HAP-1 (cell line): Measurements from ENCODE around the gene BACH1.

Source experiments
- DNase-seq, 2 experiments: peaks; one replicate each; pipeline ENCODE4 v3.0.0-alpha.2; 2016 to 2020; ENCODE audit warnings: low spot score in 2 of 2
- H3K27me3 ChIP-seq: fragments of 250-450 bp; sonication (Bioruptor Pico); 2 replicates; pipeline ENCODE4 v1.5.1; 2020; ENCODE audit warnings: low read depth, mild to moderate bottlenecking, moderate library complexity
- H3K36me3 ChIP-seq: fragments of 250-450 bp; sonication (Bioruptor Pico); replicated peaks from 2 replicates; pipeline ENCODE4 v1.5.1; 2020; ENCODE audit warnings: mild to moderate bottlenecking
- H3K4me1 ChIP-seq: fragments of 250-450 bp; sonication (Bioruptor Pico); 2 replicates; pipeline ENCODE4 v1.5.1; 2020; ENCODE audit warnings: mild to moderate bottlenecking
- H3K4me3 ChIP-seq: fragments of 250-450 bp; sonication (Bioruptor Pico); 2 replicates; pipeline ENCODE4 v1.5.1; 2020; ENCODE audit warnings: mild to moderate bottlenecking, moderate library complexity
- H3K9me3 ChIP-seq: fragments of 250-450 bp; sonication (Bioruptor Pico); 2 replicates; pipeline ENCODE4 v1.5.1; 2020; ENCODE audit warnings: mild to moderate bottlenecking, moderate library complexity
- in situ Hi-C: fragments of 300-500 bp; cut with MboI; formaldehyde crosslinking; loops from 3 replicates; pipeline ENCODE4 v1.14.3; 2020; ENCODE audit warnings: low sequenced_read_pairs, inconsistent platforms, mixed read lengths

The BACH1 gene

DNA sequence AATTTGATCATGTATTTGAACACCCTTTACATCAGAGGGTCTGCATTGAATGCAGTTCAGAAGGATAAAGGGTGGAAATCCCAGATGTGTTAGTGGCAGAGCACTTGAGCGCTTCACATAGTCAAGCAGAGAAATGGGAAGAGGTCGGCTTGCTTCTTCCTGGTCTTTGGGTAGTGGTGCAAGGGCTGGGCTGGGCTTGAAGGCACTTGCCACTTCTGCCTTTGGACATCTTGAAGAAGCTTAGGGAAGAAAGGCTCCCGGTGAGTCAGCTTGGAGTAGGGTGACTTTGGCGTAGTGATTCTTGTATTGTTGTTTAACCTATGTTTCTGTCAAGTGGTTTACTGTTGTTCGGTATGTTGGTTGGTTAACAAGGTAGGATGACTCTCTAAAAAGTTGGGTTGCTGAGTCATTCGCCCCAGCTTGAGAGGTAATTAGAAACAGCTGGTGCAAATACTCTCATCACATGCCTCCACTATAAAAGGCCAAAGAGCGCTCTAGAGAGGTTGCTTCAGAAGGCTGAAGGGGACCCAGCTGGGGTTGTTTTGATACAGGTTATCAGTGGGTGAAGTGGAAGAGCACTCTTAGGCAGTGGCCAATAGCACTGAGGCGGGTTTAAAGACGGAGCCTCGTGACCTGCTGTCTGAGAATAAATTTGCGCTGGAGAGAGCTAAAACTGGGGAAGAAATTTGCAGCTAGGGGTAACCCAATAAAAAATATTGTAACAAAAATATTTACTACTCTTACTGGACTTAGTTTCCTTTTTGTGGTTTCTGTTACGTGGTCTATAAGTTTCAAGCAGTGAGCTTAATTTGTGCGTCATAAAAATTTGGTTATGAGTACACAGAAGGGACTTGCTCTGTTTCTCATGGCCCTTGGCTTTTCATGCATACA is 1.4 kb downstream of the BACH1 start:
- in situ Hi-C loops: no loop called here
- Histone ChIP-seq H3K9me3 (no peaks in the 10 kb centered on the region), H3K36me3 (no peaks in the 10 kb centered on the region), H3K4me1 (peaks cover 12% of the 10 kb centered on the region), H3K27me3 (no peaks in the 10 kb centered on the region), H3K4me3 (peak overlapping the region; percentile 62)
- peak; percentile 26 to 46 for DNase-seq

DNA sequence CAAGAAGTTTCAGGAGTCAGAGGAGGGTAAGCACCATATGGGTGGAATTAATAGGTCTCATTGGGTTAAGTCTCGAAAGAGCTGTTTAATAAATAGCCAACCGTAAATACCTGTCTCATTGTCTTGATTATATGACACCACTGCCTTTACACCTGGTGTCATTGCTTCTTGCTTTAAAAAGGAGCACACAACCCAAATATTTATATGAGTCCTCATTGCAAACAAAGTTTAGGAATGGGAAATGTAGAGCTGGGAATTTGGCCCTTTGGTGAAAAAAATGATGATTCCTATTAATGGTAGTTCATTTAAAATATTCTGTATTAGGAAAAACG is 2.1 kb downstream of the BACH1 start:
- in situ Hi-C loops: no loop called here
- no peaks in the 10 kb centered on the region for H3K27me3 ChIP-seq

DNA sequence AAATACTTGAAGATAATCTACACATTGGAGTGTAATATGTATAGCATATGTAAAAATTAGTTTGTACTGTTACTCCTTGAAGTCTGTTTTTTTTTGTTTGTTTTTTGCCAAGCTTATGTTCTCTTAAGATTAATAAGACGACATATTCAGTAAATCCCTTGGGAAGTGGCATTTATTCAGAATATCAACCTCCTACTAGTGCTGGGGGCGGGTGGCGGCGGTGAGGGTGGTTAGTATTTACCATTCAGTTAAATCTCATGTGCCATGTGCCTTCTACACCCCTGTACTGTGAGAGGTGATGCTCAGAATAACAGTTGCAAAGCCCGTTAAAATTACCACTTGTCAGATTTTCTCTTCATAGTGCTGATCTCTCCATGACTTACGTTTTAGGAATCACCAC is 3.0 kb downstream of the BACH1 start:
- H3K9me3 ChIP-seq: no peaks in the 10 kb centered on the region
- no peak overlapping the region for H3K4me3 ChIP-seq
- no peaks in the 10 kb centered on the region for H3K36me3 ChIP-seq
- H3K4me1 ChIP-seq: peaks cover 12% of the 10 kb centered on the region
- DNase-seq: no peak
- no peaks in the 10 kb centered on the region for H3K27me3 ChIP-seq
- in situ Hi-C loops: no loop called here

More for the DNA sequence above, 2.1 kb downstream of the BACH1 start:
- H3K9me3 ChIP-seq: no peaks in the 10 kb centered on the region
- H3K4me3 ChIP-seq: peak overlapping the region; percentile 62
- H3K36me3 ChIP-seq: no peaks in the 10 kb centered on the region
- peaks cover 12% of the 10 kb centered on the region for H3K4me1 ChIP-seq
- DNase-seq: no peak

DNA sequence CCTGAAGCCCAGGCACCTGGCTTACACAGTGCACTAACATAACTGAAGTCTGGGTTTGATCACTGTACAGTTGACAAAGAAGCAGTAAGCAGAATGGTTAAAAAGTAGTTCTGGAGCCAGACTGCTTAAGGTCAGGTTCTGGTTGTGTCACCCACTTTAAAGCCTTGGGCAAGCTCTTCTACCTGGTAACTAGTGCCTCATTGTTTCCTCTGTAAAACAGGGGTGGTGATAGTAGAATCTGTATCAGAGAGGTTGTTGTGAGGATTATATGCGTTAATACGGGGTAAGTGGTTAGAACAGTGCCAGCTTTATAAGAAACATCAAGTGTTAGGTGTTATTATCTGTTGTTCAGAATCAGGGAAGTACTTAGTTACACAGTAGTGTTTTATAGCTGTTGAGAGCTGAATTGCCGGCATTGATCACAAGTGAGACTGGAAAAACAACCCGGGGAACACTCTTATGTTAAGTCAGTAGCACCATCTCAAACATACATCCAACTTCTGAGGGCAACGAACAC is 3.7 kb downstream of the BACH1 start:
- H3K27me3 ChIP-seq: no peaks in the 10 kb centered on the region
- H3K4me1 ChIP-seq: peaks cover 16% of the 10 kb centered on the region
- no peaks in the 10 kb centered on the region for H3K9me3 ChIP-seq
- H3K36me3 ChIP-seq: no peaks in the 10 kb centered on the region
- in situ Hi-C loops: no loop called here
- no peak for DNase-seq
- no peak overlapping the region for H3K4me3 ChIP-seq

DNA sequence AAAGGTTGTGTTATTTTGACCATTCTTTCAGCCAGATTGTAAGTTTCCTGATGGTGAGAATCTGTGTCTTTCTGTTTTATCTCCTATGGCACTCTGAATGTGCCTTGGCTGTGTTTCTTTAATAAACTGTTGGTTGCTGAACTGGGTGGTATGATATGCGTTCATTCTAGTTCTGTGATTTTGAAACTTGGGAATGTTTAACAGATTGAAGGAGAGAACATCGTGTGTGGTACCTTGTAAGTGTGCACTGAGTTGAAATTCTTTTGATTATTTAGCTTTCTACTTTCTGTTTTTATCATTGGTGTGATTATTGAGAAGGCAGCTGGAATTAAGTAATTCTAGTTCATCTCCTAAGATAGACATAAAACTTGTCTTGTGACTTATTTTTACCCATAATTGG is 4.6 kb downstream of the BACH1 start:
- Histone ChIP-seq H3K4me1 (peaks cover 15% of the 10 kb centered on the region), H3K27me3 (no peaks in the 10 kb centered on the region), H3K9me3 (no peaks in the 10 kb centered on the region), H3K4me3 (no peak overlapping the region), H3K36me3 (no peaks in the 10 kb centered on the region)
- DNase-seq: no peak
- in situ Hi-C loops: no loop called here

DNA sequence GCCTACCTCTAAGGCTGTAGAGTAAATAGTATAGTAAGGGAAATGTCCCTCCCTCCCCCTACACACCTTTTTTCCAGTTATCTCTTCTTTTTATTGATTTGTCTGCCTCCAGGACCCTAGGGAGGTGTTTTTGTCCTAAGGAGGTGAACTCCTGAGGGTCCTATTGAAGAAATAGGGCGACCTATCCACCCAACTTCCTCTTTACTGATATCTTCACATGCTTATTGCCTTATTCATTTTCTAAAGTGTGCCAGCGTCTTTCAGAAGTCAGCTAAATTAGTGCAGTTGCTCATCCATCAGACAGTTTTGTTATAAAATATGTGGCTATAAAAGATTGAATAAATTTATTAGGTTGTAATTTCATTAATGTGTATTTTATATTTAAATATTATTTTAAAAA is 5.9 kb downstream of the BACH1 start:
- no peak for DNase-seq
- H3K4me1 ChIP-seq: peaks cover 15% of the 10 kb centered on the region
- H3K36me3 ChIP-seq: no peaks in the 10 kb centered on the region
- H3K27me3 ChIP-seq: no peaks in the 10 kb centered on the region
- in situ Hi-C loops: no loop called here
- H3K4me3 ChIP-seq: no peak overlapping the region
- H3K9me3 ChIP-seq: no peaks in the 10 kb centered on the region

DNA sequence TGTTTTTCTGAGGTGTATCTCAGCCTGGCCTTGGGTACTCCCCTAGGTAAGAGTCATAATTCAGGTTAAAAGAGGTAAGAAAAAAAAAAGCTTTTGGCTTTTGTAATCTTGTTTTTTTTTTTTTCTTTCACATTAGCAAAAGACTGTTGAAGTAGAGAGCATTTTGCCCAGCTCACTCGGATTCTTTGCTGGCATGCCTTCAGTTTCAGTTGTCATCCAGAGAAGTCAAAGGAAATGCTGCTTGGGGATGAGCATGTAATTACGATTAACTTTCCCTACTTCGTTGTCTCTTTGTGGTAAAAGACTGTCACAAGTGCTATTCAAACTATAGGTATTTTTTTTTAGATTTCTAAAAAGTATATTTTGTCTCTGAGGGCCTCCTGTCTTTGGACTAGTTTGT is 6.3 kb downstream of the BACH1 start:
- Histone ChIP-seq H3K4me3 (no peak overlapping the region), H3K36me3 (no peaks in the 10 kb centered on the region), H3K4me1 (peaks cover 15% of the 10 kb centered on the region), H3K9me3 (no peaks in the 10 kb centered on the region), H3K27me3 (no peaks in the 10 kb centered on the region)
- in situ Hi-C loops: no loop called here
- no peak for DNase-seq

DNA sequence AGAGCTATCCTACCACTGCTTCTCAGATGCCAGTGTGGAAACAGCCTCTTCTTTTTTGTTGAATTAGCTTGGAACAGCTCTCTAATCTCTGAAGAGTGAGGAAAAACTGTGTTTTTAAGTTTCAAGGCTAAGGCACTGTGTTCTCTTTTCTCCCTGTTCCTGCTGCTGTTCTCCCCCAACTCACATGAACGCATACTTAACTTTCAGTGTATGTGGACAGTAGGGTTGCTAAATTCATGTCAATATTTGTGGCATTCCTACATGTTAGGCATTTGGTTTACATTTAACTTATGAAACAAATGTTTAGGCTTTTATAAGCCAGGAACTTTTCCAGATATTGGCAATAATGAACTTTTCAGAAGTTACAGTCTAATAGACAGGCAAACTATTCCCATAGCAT is 6.8 kb downstream of the BACH1 start:
- in situ Hi-C loops: no loop called here
- H3K4me1 ChIP-seq: peaks cover 12% of the 10 kb centered on the region
- H3K36me3 ChIP-seq: no peaks in the 10 kb centered on the region
- H3K27me3 ChIP-seq: no peaks in the 10 kb centered on the region
- H3K9me3 ChIP-seq: no peaks in the 10 kb centered on the region
- DNase-seq: no peak
- H3K4me3 ChIP-seq: no peak overlapping the region

DNA sequence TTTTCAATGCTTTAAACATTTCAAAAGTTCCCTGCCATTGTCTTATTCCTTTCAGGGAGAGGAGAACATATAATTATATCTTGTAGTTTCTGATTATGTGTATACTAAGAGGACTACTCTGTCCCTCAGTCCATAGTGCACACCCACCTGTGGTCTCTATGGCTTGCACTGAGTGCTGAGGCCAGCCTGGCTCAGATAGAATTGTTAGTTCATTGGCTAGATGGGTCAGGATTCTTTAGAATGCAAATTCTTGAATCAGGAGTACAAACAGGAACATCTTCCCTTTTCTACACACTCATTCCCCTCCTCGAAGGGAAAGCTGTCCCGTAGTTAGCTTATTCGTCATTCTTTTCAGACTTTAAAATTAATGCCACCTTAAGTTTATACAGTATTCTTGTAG is 8.2 kb downstream of the BACH1 start:
- H3K27me3 ChIP-seq: no peaks in the 10 kb centered on the region
- in situ Hi-C loops: no loop called here
- no peak overlapping the region for H3K4me3 ChIP-seq
- H3K4me1 ChIP-seq: peaks cover 7% of the 10 kb centered on the region
- DNase-seq: no peak
- H3K9me3 ChIP-seq: no peaks in the 10 kb centered on the region
- H3K36me3 ChIP-seq: no peaks in the 10 kb centered on the region

DNA sequence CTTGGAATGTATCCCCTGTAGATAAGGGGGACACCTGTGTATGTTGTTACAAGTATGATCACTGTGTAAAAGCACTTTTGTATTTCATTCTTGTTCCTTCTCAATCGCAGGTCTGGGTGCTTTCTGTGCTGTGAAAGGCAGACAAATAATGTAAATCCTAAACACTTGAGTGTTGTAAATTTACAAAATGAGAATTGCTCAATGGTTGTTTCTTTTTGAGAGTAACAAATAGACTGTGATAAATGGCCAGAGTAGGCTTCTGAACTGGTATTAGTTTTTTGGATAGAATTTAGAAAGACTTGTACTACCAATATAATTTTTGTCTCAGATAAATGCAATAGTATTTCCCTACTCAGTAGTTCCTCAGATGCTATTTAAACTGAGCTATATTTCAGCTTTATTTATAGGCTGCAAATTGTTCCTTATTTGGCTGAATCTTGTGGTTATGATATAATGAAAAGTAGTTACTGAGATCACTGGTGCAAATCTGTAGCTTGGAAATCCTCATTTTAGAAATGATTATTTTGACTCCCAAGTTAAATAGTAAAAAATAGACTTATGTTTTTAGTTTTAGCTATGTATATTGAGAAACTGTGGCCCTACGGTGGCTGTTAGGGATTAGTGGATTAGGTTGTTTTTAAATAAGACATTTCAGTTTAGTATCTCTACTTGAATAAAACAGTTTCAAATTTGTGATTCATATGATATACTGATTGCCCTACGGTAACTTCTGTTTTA is 9.2 kb downstream of the BACH1 start:
- Histone ChIP-seq H3K27me3 (no peaks in the 10 kb centered on the region), H3K4me1 (peaks cover 7% of the 10 kb centered on the region), H3K4me3 (no peak overlapping the region), H3K9me3 (no peaks in the 10 kb centered on the region), H3K36me3 (no peaks in the 10 kb centered on the region)
- no peak for DNase-seq
- in situ Hi-C loops: no loop called here

DNA sequence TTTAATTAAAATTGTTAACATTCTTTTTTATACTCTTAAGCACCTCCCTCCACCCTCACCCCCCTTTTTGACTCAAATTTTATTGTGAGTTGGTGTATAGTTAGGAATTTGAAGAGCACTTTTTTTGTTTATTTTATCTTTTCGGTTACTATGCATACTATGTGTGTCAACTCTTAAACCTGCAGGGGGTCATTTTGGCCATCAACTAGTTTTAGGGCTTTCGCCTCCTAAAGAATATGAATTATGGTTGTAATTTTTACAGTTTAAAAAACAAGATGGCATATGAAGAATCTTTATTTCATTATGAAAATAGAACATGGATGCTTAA is 9.7 kb downstream of the BACH1 start:
- in situ Hi-C loops: no loop called here
- Histone ChIP-seq H3K36me3 (no peaks in the 10 kb centered on the region), H3K4me3 (no peak overlapping the region), H3K9me3 (no peaks in the 10 kb centered on the region), H3K4me1 (peaks cover 9% of the 10 kb centered on the region), H3K27me3 (no peaks in the 10 kb centered on the region)
- DNase-seq: no peak

DNA sequence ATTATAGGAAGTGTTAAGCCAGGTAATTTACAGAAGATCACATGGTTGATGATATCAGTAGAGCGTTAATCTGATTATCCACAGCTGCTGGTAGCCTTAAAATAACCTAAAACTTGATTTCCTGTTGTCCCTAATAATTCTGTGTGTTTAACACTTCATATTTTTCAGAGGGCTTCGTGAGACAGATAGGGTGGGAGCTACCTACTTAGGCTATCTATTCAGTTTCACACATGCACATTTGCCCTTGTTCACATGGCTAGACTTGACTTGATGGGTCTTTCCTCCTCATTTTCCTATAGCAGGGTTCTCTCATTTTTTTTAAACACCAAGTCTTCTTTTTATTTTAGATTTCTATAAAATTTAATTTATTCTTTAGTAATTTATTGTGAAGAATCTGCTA is 11.0 kb downstream of the BACH1 start:
- DNase-seq: no peak
- Histone ChIP-seq H3K27me3 (no peaks in the 10 kb centered on the region), H3K4me1 (peaks cover 15% of the 10 kb centered on the region), H3K36me3 (no peaks in the 10 kb centered on the region), H3K9me3 (no peaks in the 10 kb centered on the region), H3K4me3 (no peak overlapping the region)
- in situ Hi-C loops: no loop called here

DNA sequence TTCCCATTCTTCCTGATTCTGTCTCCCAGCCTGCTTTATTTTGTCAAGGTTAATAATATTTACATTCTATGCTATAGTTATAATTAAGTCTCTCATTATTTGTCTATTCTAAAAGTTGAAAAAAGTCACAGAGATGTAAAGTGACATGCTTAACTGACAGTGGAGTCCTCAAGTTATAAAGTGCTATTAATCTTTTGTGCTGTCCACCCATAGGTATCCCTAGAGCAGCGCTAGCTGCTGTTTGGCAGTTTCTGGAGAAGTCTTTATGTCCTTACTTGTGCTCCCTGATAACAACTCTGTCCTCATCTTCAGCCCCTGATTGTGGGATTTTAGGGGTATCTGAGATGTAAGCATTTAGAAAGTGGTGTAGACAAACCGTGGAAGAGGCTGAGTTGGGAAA is 13.1 kb downstream of the BACH1 start:
- Histone ChIP-seq H3K9me3 (no peaks in the 10 kb centered on the region), H3K4me1 (peaks cover 15% of the 10 kb centered on the region), H3K27me3 (no peaks in the 10 kb centered on the region), H3K36me3 (no peaks in the 10 kb centered on the region), H3K4me3 (no peak overlapping the region)
- no peak for DNase-seq
- in situ Hi-C loops: no loop called here

DNA sequence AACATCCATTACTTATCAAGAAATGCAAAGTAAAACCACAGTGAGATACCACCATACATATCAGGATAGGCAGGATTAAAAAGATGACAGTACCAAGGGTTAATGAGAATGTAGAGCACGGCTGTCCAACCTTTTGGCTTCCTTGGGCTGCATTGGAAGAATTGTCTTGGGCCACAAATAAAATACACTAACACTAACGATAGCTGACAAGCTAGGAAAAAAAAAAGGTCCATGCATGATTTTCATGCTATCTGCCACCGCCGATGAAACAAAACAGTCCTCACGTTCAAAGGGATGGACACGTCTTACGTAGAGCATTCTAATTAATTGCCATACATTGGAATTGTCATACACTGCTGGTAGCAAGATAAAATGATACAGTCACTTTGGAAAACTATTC is 14.3 kb downstream of the BACH1 start:
- in situ Hi-C loops: no loop called here
- H3K27me3 ChIP-seq: no peaks in the 10 kb centered on the region
- peaks cover 11% of the 10 kb centered on the region for H3K4me1 ChIP-seq
- H3K36me3 ChIP-seq: no peaks in the 10 kb centered on the region
- DNase-seq: no peak
- H3K4me3 ChIP-seq: no peak overlapping the region
- H3K9me3 ChIP-seq: no peaks in the 10 kb centered on the region
